GM12878 (cell line): ENCODE data around the gene NKG7. TPM values are rescaled to one million over a fixed set of nuclear protein-coding genes. Genes with fewer than 3 reads are reported as not detected.

Experiments
- ATAC-seq: fragments of 200-7000 bp; cut with Tn5 transposase; 3 replicates; pipeline ENCODE4 v1.9.1; 2020; ENCODE audit warnings: mild to moderate bottlenecking, moderate library complexity
- BruUV-seq: library from RNA; stranded (reverse); fragments of 400-500 nt; replicated peaks from 2 replicates; lab custom pipeline; 2021; lab: Mats Ljungman, UMichigan
- CTCF ChIA-PET: fragments of 300-600 bp; sonication (Branson Sonifier 250); formaldehyde crosslinking; extraction: SDS; loops from one replicate; lab custom pipeline; 2021; ENCODE audit warnings: inconsistent platforms; lab: Yijun Ruan, JAX
- POLR2A ChIA-PET: fragments of 350-600 bp; formaldehyde crosslinking; extraction: SDS; loops from one replicate; lab custom pipeline; 2021; ENCODE audit warnings: inconsistent platforms; lab: Charles Lee
- RAD21 ChIA-PET: fragments of 300-600 bp; sonication (Branson Sonifier 250); formaldehyde crosslinking; loops from one replicate; lab custom pipeline; 2023; ENCODE audit warnings: antibody characterized with exemption; ENCODE audit not compliant: unreplicated experiment; lab: Charles Lee
- SMC1A ChIA-PET: fragments of 300-600 bp; sonication (Branson Sonifier 250); formaldehyde crosslinking; loops from one replicate; lab custom pipeline; 2023; ENCODE audit not compliant: unreplicated experiment, uncharacterized antibody; lab: Charles Lee
- DNase-seq: peaks from one replicate; pipeline ENCODE4 v3.0.0-alpha.2; 2011; ENCODE audit warnings: low read depth, low spot score
- FAIRE-seq: peaks from 3 replicates; lab custom pipeline; 2011; peaks lifted over from hg19 to GRCh38; lab: Jason Lieb, UNC
- H2AFZ ChIP-seq: 2 replicates; pipeline ENCODE4 v1.6.0; 2011; ENCODE audit warnings: low read depth, low read length, control low read depth; ENCODE audit not compliant: control insufficient read depth
- H3K27ac ChIP-seq: 2 replicates; pipeline ENCODE4 v1.5.1; 2011; ENCODE audit warnings: control low read depth; ENCODE audit not compliant: control insufficient read depth, insufficient read depth
- H3K27me3 ChIP-seq, 2 experiments: replicated peaks in 1 of 2; 2 replicates each; pipeline versions ENCODE4 v1.6.0 to v1.6.1; 2011; ENCODE audit warnings: low read length in 1 of 2; ENCODE audit not compliant: control insufficient read depth in 2 of 2, insufficient read depth in 2 of 2
- H3K36me3 ChIP-seq, 2 experiments: 2 replicates each; pipeline ENCODE4 v1.5.1; 2011; ENCODE audit warnings: low read length in 1 of 2; ENCODE audit not compliant: control insufficient read depth in 2 of 2, insufficient read depth in 2 of 2
- H3K4me1 ChIP-seq: 2 replicates; pipeline ENCODE4 v1.6.1; 2011; ENCODE audit warnings: mild to moderate bottlenecking, low read length, moderate library complexity, mixed read lengths; ENCODE audit not compliant: control insufficient read depth, insufficient read depth
- H3K4me2 ChIP-seq: 2 replicates; pipeline ENCODE4 v1.6.0; 2011; ENCODE audit warnings: control low read depth; ENCODE audit not compliant: control insufficient read depth, insufficient read depth
- H3K4me3 ChIP-seq: fragments of 200-600 bp; sonication (generic); 2 replicates; pipeline ENCODE4 v1.5.1; 2016
- H3K79me2 ChIP-seq: 2 replicates; pipeline ENCODE4 v1.6.0; 2011; ENCODE audit warnings: low read length; ENCODE audit not compliant: control insufficient read depth, insufficient read depth
- H3K9ac ChIP-seq: 2 replicates; pipeline ENCODE4 v1.8.0; 2011; ENCODE audit warnings: low read length, control low read depth, mixed read lengths; ENCODE audit not compliant: control insufficient read depth, insufficient read depth
- H3K9me3 ChIP-seq: replicated peaks from 3 replicates; pipeline ENCODE4 v1.5.1; 2011; ENCODE audit warnings: mild to moderate bottlenecking, low read length; ENCODE audit not compliant: control insufficient read depth, insufficient read depth
- H4K20me1 ChIP-seq: 2 replicates; pipeline ENCODE4 v1.6.0; 2011; ENCODE audit not compliant: control insufficient read depth, insufficient read depth
- ATF7 ChIP-seq: fragments of 450-650 bp; IDR thresholded peaks from 2 replicates; pipeline ENCODE4 v1.6.1; 2016; ENCODE audit warnings: low read depth, mild to moderate bottlenecking
- CEBPB ChIP-seq, 2 experiments: fragments of 150-350 bp in 1 of 2; IDR thresholded peaks; 2 replicates each; pipeline ENCODE4 v1.6.1; 2012 to 2014; ENCODE audit warnings: low read depth in 2 of 2, low read length in 2 of 2, borderline replicate concordance in 1 of 2, inconsistent platforms in 1 of 2
- ETV6 ChIP-seq, 2 experiments: fragments of 450-650 bp in 1 of 2; IDR thresholded peaks in 1 of 2; conservative IDR thresholded peaks in 1 of 2; 2 replicates each; pipeline ENCODE4 v1.6.1; 2014; ENCODE audit warnings: antibody characterized with exemption in 1 of 2, borderline replicate concordance in 1 of 2, low read depth in 1 of 2, mild to moderate bottlenecking in 1 of 2, moderate library complexity in 1 of 2
- GABPA ChIP-seq: IDR thresholded peaks from 2 replicates; pipeline ENCODE4 v1.6.1; 2014; ENCODE audit warnings: antibody characterized with exemption, low read depth, mild to moderate bottlenecking, inconsistent platforms
- JUND ChIP-seq: IDR thresholded peaks from 2 replicates; pipeline ENCODE4 v1.6.1; 2012; ENCODE audit warnings: low read depth, mild to moderate bottlenecking, low read length, improper control_type of control experiment, moderate library complexity
- PML ChIP-seq: IDR thresholded peaks from 2 replicates; pipeline ENCODE4 v1.6.1; 2012; ENCODE audit warnings: low read length, inconsistent platforms
- RAD51 ChIP-seq: fragments of 450-650 bp; IDR thresholded peaks from 2 replicates; pipeline ENCODE4 v1.6.1; 2016; ENCODE audit warnings: moderate library complexity, mild to moderate bottlenecking, inconsistent platforms
- SREBF2 ChIP-seq: IDR thresholded peaks from 2 replicates; pipeline ENCODE4 v1.6.1; 2012; ENCODE audit warnings: mild to moderate bottlenecking, low read length
- WGBS: methylation state at CpG from one replicate; pipeline ENCODE4 v1.1.6; 2016; ENCODE audit warnings: low lambda C conversion rate; ENCODE audit not compliant: insufficient replicate concordance, insufficient coverage; ENCODE audit errors: missing lambda C conversion rate; 5-methylcytosine and 5-hydroxymethylcytosine counted together
- in situ Hi-C: fragments of 300-500 bp; cut with MboI; formaldehyde crosslinking; loops from 9 replicates; pipeline ENCODE4 v1.14.3; 2018; ENCODE audit warnings: mixed read lengths
- intact Hi-C: fragments of 100-400 bp; cut with micrococcal nuclease; formaldehyde crosslinking; loops from one replicate; pipeline ENCODE4 v1.14.2; 2022; ENCODE audit not compliant: unreplicated experiment
- polyA plus RNA-seq, 11 experiments: library from polyadenylated mRNA; depleted of rRNA in 4 of 11; unstranded in 6 of 11; stranded (reverse) in 5 of 11; fragments of >200 nt; fragmentation: Nextera tagmentation in 4 of 11; fragmentation: Illumina TruSeq in 1 of 11; extraction: Ambion mirVana in 4 of 11; extraction: Trizol in 1 of 11; gene quantifications; 1 replicate in 1 of 11; 2 replicates in 10 of 11; pipeline versions ENCODE4 v1.2.1 to v1.2.3, GENCODE V29; 2011 to 2016; ENCODE audit warnings: inconsistent platforms in 2 of 11, missing spikeins in 2 of 11, low read depth in 1 of 11
- total RNA-seq, 4 experiments: library from RNA; depleted of rRNA in 3 of 4; stranded (reverse); fragments of >200 nt in 3 of 4; fragmentation: Illumina TruSeq in 1 of 4; extraction: Trizol in 1 of 4; gene quantifications; 2 replicates each; pipeline versions ENCODE4 v1.2.1 to v1.2.3, GENCODE V29; 2013 to 2021
- TF ChIP-seq, protein P1 (sequence below): fragments of 450-650 bp; IDR thresholded peaks from 2 replicates; pipeline ENCODE4 v1.6.1; 2018; ENCODE audit warnings: borderline replicate concordance, mild to moderate bottlenecking; ENCODE audit not compliant: partially characterized antibody

The NKG7 gene
- total and polyA plus RNA-seq, 10 of the 15 experiments (the other 5 are each of a cell fraction or from before 2014, with no cell fraction given): 10.0 to 48.7 (median 22.3) TPM

- TF ChIP-seq PML (no peak), GABPA (no peak)
- TF ChIP-seq, all 136 proteins: peak for 0
Observed at GRCh38 chr19:51364200-51365106, 8.0 kb downstream of the NKG7 start (continued).

GRCh38 chr19:51361239-51361638, 11.2 kb downstream of the NKG7 start:
- no peak for DNase-seq
- no peaks in the 10 kb centered on the region for H4K20me1 ChIP-seq
- CTCF ChIA-PET: interaction anchor here (1.2 kb wide), 1 partner anchor 23 kb away, joined by 3 read pairs; no protein-coding TSS in a partner anchor
- peaks cover 3% of the 10 kb centered on the region for H3K4me1 ChIP-seq
- POLR2A ChIA-PET: no interaction called here
- H3K36me3 ChIP-seq: no peaks in the 10 kb centered on the region
- TF ChIP-seq SREBF2 (no peak), ETV6 (conservative IDR thresholded peaks at IDR 0.05 in 1 of 2, IDR thresholded peaks at IDR 0.05 in 1 of 2; ENCODE audit: borderline replicate concordance in 1 of 2, low read depth in 1 of 2) (no peak), ATF7 (no peak), JUND (no peak), RAD51 (no peak), CEBPB (IDR thresholded peaks at IDR 0.05; ENCODE audit: borderline replicate concordance in 1 of 2, low read depth in 2 of 2, low read length in 2 of 2) (no peak)
- TF ChIP-seq, protein P1, sequence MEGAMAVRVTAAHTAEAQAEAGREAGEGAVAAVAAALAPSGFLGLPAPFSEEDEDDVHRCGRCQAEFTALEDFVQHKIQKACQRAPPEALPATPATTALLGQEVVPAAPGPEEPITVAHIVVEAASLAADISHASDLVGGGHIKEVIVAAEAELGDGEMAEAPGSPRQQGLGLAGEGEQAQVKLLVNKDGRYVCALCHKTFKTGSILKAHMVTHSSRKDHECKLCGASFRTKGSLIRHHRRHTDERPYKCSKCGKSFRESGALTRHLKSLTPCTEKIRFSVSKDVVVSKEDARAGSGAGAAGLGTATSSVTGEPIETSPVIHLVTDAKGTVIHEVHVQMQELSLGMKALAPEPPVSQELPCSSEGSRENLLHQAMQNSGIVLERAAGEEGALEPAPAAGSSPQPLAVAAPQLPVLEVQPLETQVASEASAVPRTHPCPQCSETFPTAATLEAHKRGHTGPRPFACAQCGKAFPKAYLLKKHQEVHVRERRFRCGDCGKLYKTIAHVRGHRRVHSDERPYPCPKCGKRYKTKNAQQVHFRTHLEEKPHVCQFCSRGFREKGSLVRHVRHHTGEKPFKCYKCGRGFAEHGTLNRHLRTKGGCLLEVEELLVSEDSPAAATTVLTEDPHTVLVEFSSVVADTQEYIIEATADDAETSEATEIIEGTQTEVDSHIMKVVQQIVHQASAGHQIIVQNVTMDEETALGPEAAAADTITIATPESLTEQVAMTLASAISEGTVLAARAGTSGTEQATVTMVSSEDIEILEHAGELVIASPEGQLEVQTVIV: no peak
- no peaks in the 10 kb centered on the region for H3K27me3 ChIP-seq
- no peak overlapping the region for H2AFZ ChIP-seq
- no peaks in the 10 kb centered on the region for H3K9me3 ChIP-seq
- H3K4me3 ChIP-seq: no peak overlapping the region
- BruUV-seq: no TSS peak
- intact Hi-C loops: no loop called here
- no peak overlapping the region for H3K27ac ChIP-seq
- whole genome bisulfite sequencing: 84% methylated on average over 12 of the region's 13 CpGs
- RAD21 ChIA-PET: interaction anchor here (1.1 kb wide), 1 partner anchor 22 kb away, joined by 4 read pairs; no protein-coding TSS in a partner anchor
- no peak overlapping the region for H3K9ac ChIP-seq
- no peak overlapping the region for H3K4me2 ChIP-seq
- SMC1A ChIA-PET: no interaction called here
- in situ Hi-C loops: loop anchor here (10.0 to 25.0 kb wide), 2 partner anchors 546 to 1024 kb away; partner anchors contain the start of gene KCNC3
- H3K79me2 ChIP-seq: peaks cover 10% of the 10 kb centered on the region
- no peak for FAIRE-seq
- ATAC-seq: no peak
